NCI-H128 (cell line): ENCODE measurements around the gene PLEKHM1.
"Not testable (repeated sequence)": the region's sequence is repeated elsewhere in the genome, so short reads cannot be mapped to it uniquely, and the experiment has no call there.

ENCODE experiments used
- DNase-seq: peaks from one replicate; lab custom pipeline; 2025; ENCODE audit not compliant: unreplicated experiment; lab: John Stamatoyannopoulos, UW

The PLEKHM1 gene

GRCh38 chr17:45490615-45491433, at the start of gene PLEKHM1:
Gene PLEKHM1, minus strand, starts transcription at chr17:45490721. Its CDS starts 8,237 bp downstream, at chr17:45482484.
- DNase-seq: not testable (repeated sequence)

GRCh38 chr17:45538168-45538567, 47.6 kb upstream of the PLEKHM1 start:
- not testable (repeated sequence) for DNase-seq

GRCh38 chr17:45506072-45506471, 15.6 kb upstream of the PLEKHM1 start:
- DNase-seq: not testable (repeated sequence)

- not testable (repeated sequence) for DNase-seq
Measured at GRCh38 chr17:45505183-45505582, 14.7 kb upstream of the PLEKHM1 start.

- not testable (repeated sequence) for DNase-seq
Measured at GRCh38 chr17:45501092-45501707, 10.7 kb upstream of the PLEKHM1 start.

- not testable (repeated sequence) for DNase-seq
Measured at GRCh38 chr17:45500478-45500877, 10.0 kb upstream of the PLEKHM1 start.

GRCh38 chr17:45499208-45499607, 8.7 kb upstream of the PLEKHM1 start:
- not testable (repeated sequence) for DNase-seq

- DNase-seq: not testable (repeated sequence)
Measured at GRCh38 chr17:45498377-45498776, 7.9 kb upstream of the PLEKHM1 start.

- not testable (repeated sequence) for DNase-seq
Measured at GRCh38 chr17:45497449-45497848, 6.9 kb upstream of the PLEKHM1 start.

- DNase-seq: not testable (repeated sequence)
Measured at GRCh38 chr17:45496507-45496906, 6.0 kb upstream of the PLEKHM1 start.

- not testable (repeated sequence) for DNase-seq
Measured at GRCh38 chr17:45494556-45494955, 4.0 kb upstream of the PLEKHM1 start.

GRCh38 chr17:45492156-45492555, 1.6 kb upstream of the PLEKHM1 start:
- not testable (repeated sequence) for DNase-seq

GRCh38 chr17:45490198-45490597, 323 bp downstream of the PLEKHM1 start:
- DNase-seq: not testable (repeated sequence)

GRCh38 chr17:45487704-45488103, 2.8 kb downstream of the PLEKHM1 start:
- not testable (repeated sequence) for DNase-seq

- not testable (repeated sequence) for DNase-seq
Measured at GRCh38 chr17:45483591-45484216, 6.8 kb downstream of the PLEKHM1 start.

GRCh38 chr17:45483177-45483576, 7.3 kb downstream of the PLEKHM1 start:
- not testable (repeated sequence) for DNase-seq

- not testable (repeated sequence) for DNase-seq
Measured at GRCh38 chr17:45482317-45482716, 8.2 kb downstream of the PLEKHM1 start.

GRCh38 chr17:45475436-45475835, 15.1 kb downstream of the PLEKHM1 start:
- not testable (repeated sequence) for DNase-seq

GRCh38 chr17:45472249-45472648, 18.3 kb downstream of the PLEKHM1 start:
- not testable (repeated sequence) for DNase-seq

GRCh38 chr17:45469204-45469563, 21.3 kb downstream of the PLEKHM1 start:
- DNase-seq: not testable (repeated sequence)
